CD4-positive, alpha-beta T cell treated with Interleukin-12 subunit alpha and Interleukin-12 subunit beta, for 1 hour (primary cell): ENCODE measurements around the gene GPRIN3.

ENCODE experiments used
- DNase-seq: peaks from one replicate; pipeline ENCODE4 v3.0.0-alpha.2; 2020

The GPRIN3 gene

GRCh38 chr4:89307446-89308160 lies at the start of gene GPRIN3:
GPRIN3 (minus strand) TSS chr4:89307800; CDS start chr4:89250110, 57,690 bp downstream.
- DNase-seq = peak; percentile 73

DNA sequence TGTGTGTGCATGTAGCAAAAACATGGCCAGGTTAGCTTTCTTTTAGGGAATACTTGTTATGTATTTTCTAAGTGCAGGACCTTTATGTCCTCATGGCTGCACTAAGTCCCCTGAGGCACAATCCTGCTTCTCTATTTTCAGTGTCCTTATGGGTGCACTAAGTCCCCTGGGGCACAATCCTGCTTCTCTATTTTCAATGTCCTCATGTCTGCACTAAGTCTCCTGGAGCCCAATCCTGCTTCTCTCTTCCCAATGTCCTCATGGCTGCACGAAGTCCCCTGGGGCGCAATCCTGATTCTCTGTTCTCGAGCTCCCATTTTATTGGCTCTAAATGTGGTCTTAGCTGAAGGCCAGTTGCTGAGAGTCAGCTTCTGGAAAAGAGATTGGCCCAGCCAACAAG lies 49.7 kb upstream of the GPRIN3 start:
- DNase-seq = no peak

GRCh38 chr4:89356086-89356485 lies 48.5 kb upstream of the GPRIN3 start:
- no peak for DNase-seq

- peak; percentile 7 for DNase-seq
Measured at GRCh38 chr4:89353514-89353913, 45.9 kb upstream of the GPRIN3 start.

- DNase-seq = no peak
Measured at GRCh38 chr4:89352541-89352940, 44.9 kb upstream of the GPRIN3 start.

GRCh38 chr4:89351201-89351600 lies 43.6 kb upstream of the GPRIN3 start:
- DNase-seq = no peak

GRCh38 chr4:89347363-89348025 lies 39.9 kb upstream of the GPRIN3 start:
- no peak for DNase-seq

DNA sequence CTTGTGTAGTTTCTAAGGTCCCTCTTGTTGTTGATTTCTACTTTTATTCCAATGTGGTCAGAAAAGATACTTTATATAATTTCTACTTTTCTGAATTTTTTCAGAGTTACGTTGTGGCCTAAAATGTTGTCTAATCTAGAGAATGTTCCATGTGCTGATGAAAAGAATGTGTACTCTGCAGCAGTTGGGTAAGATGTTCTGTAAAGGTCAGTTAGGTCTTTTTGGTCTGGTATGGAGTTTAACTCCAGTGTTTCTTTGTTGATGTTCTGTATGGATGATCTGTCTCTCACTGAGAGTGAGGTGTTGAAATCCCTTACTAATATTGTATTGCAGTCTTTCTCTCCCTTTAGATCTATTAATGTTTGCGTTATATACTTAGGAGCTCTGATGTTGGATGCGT lies 37.0 kb upstream of the GPRIN3 start:
- no peak for DNase-seq

DNA sequence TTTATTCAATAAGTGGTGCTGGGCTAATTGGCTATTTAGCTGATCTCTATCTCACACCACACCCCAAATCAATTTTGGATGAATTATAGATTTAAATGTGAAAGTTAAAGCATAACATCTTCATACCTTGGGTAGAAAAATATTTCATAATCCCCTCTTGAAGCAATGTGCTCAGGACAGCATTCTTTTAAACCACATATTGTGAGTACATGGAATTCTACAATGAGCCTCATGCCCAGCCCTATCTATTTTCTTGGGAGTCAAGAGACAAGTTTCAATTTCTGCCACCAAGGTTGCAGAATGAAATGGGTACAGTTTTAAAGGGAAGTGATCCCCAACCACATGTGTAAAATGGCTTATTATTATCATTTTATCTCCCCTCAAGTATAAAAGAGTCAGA lies 30.6 kb upstream of the GPRIN3 start:
- DNase-seq = no peak

DNA sequence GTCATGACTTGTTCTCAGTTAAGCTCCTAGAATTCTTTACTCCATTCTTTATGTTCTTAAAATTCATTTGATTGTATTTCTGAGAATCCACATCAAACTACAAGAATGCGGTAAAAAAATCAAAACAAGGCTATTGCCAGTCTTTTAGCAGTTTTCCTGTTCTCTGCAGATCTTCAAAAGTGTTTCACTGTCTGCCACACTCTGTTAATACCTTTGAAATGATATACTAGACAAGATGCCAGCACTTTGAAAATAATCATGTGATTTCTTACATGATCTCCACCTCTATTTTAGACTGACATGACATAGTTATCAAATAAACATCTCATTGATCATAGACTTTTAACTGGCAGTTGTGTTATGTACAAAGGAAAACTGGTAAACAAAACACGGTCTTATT lies 30.1 kb upstream of the GPRIN3 start:
- peak; percentile 28 for DNase-seq

- DNase-seq = no peak
Measured at GRCh38 chr4:89336818-89337420, 29.3 kb upstream of the GPRIN3 start.

DNA sequence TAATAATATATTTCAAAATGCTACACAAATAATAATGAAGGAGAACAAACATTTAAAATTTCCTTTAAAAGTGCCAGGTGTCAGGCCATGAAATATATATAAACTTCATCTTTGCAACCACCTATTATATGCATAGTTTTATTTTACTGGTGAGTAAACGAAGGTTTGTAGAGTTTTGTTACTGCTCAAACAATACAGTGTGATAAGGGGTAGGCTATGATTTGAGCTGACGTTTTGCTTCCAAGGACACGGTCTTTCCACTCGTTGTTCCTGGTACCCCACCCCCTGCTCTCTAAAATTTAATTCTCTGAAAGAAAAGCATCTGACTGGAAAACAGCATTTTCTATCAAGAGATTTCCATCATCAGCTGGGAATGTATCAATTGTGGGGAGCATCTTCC lies 27.2 kb upstream of the GPRIN3 start:
- DNase-seq = no peak

DNA sequence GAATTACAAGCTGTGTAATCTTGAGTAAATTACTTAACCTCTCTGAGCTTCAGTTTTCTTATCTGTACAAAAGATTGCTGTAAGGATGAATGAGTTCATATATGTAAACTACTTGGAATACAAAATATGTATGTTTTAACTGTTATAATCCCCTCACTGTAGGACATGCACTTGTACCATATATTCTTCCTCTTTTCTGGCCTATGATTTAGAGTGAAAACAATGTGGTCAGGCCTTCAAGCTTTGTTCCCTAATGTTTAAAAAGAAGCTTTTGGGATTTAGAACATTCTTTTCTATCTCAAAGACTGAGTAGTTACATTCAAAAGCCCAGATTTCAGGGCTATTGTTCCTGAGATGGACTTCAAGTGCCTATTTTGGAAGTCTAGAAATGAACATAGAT lies 26.7 kb upstream of the GPRIN3 start:
- no peak for DNase-seq

DNA sequence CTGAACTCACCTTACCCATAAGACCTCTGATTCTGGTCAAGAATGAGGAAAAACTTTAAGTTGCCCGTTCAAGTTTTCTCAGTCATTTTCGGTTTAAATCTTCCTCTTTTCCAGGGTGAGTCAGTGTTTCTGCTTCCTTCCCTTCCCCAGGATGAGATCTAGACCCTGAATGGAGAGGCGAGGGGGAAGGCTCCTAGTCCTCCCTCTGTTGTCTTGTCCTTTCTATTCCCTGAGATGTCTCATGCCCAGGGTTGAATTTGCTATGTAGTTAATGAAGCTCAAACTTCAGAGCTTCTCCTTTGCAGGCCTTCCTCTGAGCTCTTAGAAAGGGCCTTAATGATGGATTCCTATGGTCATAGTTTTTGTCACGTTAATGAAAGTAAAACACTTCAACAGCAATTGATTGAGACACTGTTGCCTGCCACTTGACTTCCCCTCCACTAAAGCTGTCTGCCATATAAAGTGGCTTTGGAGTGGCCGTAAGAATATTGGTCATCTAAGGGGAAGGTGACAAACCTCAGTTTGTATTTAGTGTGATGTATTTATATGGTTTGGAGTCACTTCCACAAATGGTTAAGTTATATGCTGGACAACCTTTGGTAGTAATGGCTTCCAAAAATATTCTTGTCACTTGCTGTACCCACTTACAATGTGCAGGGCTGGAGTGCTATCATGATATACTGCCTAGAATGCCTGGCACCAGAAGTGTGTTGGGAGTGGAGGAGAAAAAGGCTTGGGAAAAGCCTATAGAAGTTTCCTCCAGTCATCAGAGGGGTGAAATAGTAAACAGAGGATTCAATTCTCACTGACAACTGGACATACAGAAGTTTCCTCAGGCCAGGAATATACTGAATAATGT lies 24.3 kb upstream of the GPRIN3 start:
- DNase-seq = no peak

DNA sequence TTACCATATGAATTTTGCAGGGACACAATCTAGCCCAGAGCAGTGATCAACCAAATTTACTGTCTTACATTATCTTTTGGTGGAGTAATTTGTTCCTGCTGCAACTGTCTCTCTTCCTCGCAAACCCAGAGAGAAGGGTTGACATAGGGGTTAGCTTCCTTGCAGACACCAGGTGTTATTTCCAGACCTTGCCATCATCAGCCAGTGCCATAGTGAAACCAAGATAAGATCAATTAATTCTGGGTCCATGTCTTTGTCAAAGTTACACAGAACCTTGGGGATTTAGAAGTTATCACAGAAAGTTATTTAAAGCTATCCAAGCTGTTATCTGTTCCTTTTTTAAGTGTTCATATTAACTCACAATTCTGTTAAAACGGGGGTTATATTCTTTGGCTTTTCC lies 23.6 kb upstream of the GPRIN3 start:
- DNase-seq = no peak

- DNase-seq = no peak
Measured at GRCh38 chr4:89329280-89329679, 21.7 kb upstream of the GPRIN3 start.

DNA sequence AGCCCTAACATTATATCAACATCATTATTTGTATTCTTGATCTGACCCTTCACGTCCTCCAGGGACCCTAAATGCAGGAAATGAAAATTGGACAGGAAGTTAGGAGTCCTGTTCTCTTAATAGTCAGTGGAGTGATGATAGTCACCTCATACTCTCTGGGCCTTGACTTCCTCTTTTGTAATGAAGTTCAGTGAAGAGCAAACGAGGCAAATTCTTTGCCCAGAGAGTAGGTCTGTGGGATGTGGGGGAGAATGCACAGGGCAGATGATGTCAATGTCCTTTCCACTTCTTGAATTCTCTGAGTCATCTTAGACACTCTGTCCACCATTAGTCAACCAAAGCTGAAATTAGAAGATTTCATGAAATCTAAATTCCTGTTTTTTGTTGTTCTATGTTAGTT lies 17.1 kb upstream of the GPRIN3 start:
- no peak for DNase-seq

DNA sequence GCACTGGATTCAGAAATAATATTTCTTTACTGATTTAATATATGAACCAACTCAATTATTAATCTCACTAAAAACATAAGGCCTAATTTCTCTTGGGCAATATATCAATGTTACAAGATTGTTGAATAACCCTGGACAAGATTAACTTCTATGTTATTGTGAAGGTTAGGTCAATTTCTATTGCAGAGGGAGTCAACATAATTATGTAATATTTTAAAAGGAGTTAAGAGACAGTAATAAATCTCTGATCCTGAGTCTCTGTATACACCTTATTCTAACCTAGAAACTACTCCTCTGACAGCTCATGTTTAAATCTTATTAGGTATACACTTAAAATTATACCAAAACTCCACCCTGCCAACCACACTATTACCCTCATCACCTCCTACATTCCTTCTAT lies 15.1 kb upstream of the GPRIN3 start:
- no peak for DNase-seq

DNA sequence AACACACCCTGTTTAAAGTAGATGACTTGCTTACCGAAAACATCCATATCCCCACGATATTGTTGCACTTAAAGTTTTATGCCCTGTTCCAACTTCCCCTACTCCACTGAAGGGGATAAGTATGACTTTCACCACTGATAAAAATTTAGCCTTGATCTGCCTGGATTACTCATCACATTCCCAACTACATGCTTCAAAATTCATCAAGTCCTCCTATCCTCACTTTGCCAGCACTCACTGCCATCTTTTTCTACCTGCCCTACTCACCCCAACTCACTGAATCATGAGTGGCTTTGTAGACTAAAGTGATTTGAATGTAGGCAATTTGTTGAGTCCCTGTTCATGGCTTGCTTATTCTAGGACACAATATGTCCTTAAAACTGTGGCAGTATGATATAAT lies 12.2 kb upstream of the GPRIN3 start:
- no peak for DNase-seq

GRCh38 chr4:89316931-89317366 lies 9.3 kb upstream of the GPRIN3 start:
- DNase-seq = peak; percentile 68

DNA sequence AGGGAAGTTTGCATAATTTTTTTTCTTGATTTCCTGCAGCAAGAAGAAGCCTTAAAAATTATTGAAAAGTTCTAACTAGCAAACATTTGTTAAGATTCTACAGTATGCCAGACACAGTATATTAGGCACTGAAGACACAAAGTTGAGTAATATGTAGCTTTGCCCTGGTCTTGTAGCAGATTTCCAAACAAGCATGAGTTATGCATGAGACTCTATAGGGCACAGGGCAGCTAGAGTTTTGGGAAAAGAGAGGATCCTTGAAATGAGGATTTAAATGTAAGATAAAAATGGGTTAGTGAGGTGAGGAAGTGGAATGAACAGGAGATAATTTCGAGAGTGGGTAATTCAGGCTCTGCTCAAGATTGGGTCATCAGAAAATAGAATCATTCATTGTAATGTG lies 8.6 kb upstream of the GPRIN3 start:
- DNase-seq = no peak

DNA sequence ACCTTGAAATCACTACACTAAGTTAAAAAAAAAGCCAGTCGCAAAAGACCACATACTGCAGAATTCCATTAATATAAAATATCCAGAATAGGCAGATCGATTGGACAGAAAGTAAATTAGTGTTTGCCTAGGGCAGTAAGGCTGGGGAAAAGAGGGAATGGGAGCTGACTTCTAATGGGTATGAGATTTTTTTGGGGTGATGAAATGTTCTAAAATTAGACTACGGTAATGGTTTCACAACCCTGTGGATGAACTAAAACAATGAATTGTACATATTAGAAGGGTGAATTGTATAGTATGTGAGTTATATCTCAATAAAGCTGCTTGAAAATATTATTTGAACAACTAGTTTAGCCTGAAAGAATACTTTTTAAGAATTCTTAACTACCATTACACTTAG lies 6.7 kb upstream of the GPRIN3 start:
- no peak for DNase-seq

DNA sequence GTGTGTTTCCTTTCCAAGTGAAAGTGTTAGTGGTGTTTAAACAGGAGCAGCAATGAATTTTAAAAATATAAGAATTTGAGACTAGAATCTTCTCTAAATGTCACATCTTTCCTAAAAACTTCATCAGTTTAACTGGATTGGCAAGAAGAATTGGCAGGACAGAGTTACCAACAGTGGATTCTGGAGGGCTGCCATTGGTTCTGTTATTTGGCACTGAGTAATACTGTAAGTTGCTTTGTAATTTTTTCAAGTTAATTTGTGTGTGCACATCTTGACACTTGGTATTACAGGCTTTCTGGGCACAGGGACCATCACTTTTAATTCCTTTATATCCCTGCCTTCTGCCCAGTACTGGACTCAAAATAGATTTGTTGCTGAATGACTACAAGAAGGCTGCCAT lies 4.5 kb upstream of the GPRIN3 start:
- DNase-seq = no peak
